ENCODE measurements around the gene TRIM7. TPM values are rescaled to one million over a fixed set of nuclear protein-coding genes. Genes with fewer than 3 reads are reported as not detected.

The TRIM7 gene
- total RNA-seq, 1 donor: 2.2 TPM

GRCh38 chr5:181168595-181169118, 36.3 kb downstream of the TRIM7 start:
- DNase-seq (ENCODE audit: low read depth): no peak
- H3K4me3 ChIP-seq (ENCODE audit: low read depth, low read length): no peak overlapping the region
- TF ChIP-seq CTCF (IDR thresholded peaks at IDR 0.05; ENCODE audit: insufficient read depth, low read depth, low read length): no peak

GRCh38 chr5:181167814-181168488, 37.0 kb downstream of the TRIM7 start:
- DNase-seq (ENCODE audit: low read depth): no peak
- no peak overlapping the region for H3K4me3 ChIP-seq (ENCODE audit: low read depth, low read length)
- peak; percentile 52 for TF ChIP-seq CTCF (IDR thresholded peaks at IDR 0.05; ENCODE audit: insufficient read depth, low read depth, low read length)

GRCh38 chr5:181166812-181167733, 37.9 kb downstream of the TRIM7 start:
- no peak overlapping the region for H3K4me3 ChIP-seq (ENCODE audit: low read depth, low read length)
- DNase-seq (ENCODE audit: low read depth): no peak
- TF ChIP-seq CTCF (IDR thresholded peaks at IDR 0.05; ENCODE audit: insufficient read depth, low read depth, low read length): no peak

GRCh38 chr5:181164076-181164952, 40.7 kb downstream of the TRIM7 start:
- no peak for TF ChIP-seq CTCF (IDR thresholded peaks at IDR 0.05; ENCODE audit: insufficient read depth, low read depth, low read length)
- no peak for DNase-seq (ENCODE audit: low read depth)
- peak overlapping the region; percentile 23 for H3K4me3 ChIP-seq (ENCODE audit: low read depth, low read length)

GRCh38 chr5:181163487-181164075, 41.4 kb downstream of the TRIM7 start:
- no peak for TF ChIP-seq CTCF (IDR thresholded peaks at IDR 0.05; ENCODE audit: insufficient read depth, low read depth, low read length)
- no peak for DNase-seq (ENCODE audit: low read depth)
- no peak overlapping the region for H3K4me3 ChIP-seq (ENCODE audit: low read depth, low read length)

Data from fibroblast of villous mesenchyme (primary cell).